ENCODE measurements around the gene TMEM150A.

DNA sequence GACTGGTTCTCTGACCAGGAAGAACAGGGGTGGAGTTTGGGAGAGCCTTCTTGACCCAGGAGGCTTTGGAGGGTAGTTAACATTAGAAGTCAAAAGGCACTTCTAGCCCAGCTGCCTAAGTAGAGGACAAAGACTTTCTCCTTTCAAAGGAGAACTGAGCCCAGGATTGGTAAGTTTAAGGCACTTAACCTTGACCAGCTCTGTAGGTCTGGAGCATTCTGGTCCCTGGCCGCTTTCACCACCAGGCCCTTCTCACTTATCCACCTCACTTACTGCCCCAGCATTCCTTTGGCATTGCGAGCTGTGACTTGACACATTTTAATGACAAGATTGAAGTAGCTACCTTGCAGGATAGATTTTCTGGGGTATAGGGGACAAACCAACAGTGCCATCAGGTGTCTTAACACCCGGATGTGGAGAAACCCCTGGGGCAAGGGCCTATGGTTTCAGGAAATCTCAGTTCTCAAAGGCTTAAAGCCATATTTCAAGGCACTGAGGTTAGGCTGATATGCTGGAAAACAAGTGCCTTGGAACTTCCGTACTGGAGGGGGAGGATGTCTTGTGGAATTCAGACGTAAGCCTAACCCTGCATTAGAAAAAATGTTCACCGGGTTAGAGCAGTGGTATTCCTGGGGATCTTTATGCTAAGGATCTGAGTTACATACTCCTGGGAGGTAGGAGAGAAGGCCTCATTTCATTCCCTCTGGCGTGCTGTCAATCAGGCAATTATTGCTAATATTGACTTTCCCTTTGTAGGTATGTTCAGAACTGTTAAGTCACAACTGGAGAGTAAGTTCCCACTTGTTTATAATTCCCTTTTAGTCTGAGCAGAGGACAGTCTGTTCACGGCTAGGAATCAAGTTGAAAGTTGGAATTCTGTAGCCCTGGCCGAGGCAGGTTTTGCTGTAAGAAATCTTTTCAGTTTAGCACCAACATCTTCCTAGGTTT lies 5.0 kb upstream of the TMEM150A start:
- TF ChIP-seq SP1 (IDR thresholded peaks at IDR 0.05): no peak
- no peak for TF ChIP-seq BHLHE40 (IDR thresholded peaks at IDR 0.05; ENCODE audit: borderline replicate concordance)
- no peak for TF ChIP-seq FOXK2 (IDR thresholded peaks at IDR 0.05)
- TF ChIP-seq ARNT (IDR thresholded peaks at IDR 0.05): no peak
